ENCODE measurements around the gene EPHB2. TPM values are rescaled to one million over a fixed set of nuclear protein-coding genes. Genes with fewer than 3 reads are reported as not detected.

The EPHB2 gene
- total RNA-seq, 2 experiments from 2014 or later: not detected

DNA sequence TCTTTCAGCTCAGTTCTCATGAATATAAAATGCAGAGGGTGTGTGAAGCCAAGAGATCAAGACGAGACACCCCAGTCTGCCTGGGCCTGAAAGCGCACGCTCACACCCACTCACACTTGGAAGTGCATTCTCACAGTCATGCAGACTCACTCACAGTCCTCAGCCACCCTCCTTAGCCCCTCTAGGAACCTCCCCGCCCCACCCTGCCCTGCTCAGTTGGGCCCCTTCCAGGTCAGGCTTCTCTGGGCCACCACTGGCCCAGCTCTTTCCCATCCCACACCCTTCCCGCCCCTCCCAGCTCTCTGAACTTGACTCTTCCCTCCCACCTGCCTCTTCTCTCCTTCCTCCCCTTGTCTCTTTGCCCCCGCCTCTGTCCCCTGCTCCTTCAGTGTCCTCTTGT lies 93.8 kb downstream of the EPHB2 start:
- no peak overlapping the region for H3K27ac Mint-ChIP-seq
- no peaks in the 10 kb centered on the region for H3K27me3 Mint-ChIP-seq (ENCODE audit: low read depth)
- ATAC-seq (no peak), DNase-seq (no peak)
- ChIA-PET CTCF (no interaction called here), POLR2A (no interaction called here)
- H3K9me3 Mint-ChIP-seq (ENCODE audit: insufficient read depth): no peaks in the 10 kb centered on the region
- no peaks in the 10 kb centered on the region for H3K36me3 Mint-ChIP-seq (ENCODE audit: low read depth)
- H3K4me3 Mint-ChIP-seq: no peak overlapping the region
- H3K4me1 Mint-ChIP-seq (ENCODE audit: low read depth): no peaks in the 10 kb centered on the region

DNA sequence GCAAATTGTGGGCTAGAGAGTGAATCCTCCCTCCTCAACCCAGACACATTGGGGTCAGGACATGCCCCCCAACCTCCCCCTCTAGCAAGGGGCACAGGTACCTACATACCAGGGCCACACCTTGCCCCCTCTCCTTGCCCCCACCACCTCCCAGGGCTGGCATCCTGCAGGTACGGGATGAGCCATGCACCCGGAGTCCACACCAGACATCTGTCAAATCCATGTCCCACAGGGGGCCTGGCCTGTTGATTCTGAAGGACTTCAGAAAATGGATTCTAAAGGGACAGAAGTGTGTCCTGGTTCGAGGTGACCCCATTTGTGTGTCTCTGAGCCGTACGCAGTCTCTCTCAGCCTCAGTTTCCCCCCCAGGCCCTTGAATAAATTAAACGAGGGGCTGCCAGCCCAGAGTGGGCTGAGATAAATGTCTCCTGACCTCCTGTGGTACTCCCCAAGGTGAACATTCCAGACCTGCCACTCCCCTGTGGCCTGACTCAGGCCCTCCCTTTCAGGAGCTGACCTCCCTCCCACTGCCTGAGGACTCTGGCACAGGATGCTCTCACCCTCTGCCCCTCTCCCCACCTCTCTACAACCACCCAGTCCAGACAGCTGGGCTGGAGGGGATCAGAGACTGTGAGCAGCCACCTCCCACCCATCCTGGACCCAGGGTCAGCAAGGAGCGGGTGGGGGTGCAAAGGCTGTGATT lies 94.5 kb downstream of the EPHB2 start:
- no peak overlapping the region for H3K4me3 Mint-ChIP-seq
- H3K36me3 Mint-ChIP-seq (ENCODE audit: low read depth): no peaks in the 10 kb centered on the region
- no peak overlapping the region for H3K27ac Mint-ChIP-seq
- POLR2A ChIA-PET: no interaction called here
- no peaks in the 10 kb centered on the region for H3K4me1 Mint-ChIP-seq (ENCODE audit: low read depth)
- H3K9me3 Mint-ChIP-seq (ENCODE audit: insufficient read depth): no peaks in the 10 kb centered on the region
- DNase-seq (no peak), ATAC-seq (no peak)
- no peaks in the 10 kb centered on the region for H3K27me3 Mint-ChIP-seq (ENCODE audit: low read depth)
- CTCF ChIA-PET: no interaction called here

DNA sequence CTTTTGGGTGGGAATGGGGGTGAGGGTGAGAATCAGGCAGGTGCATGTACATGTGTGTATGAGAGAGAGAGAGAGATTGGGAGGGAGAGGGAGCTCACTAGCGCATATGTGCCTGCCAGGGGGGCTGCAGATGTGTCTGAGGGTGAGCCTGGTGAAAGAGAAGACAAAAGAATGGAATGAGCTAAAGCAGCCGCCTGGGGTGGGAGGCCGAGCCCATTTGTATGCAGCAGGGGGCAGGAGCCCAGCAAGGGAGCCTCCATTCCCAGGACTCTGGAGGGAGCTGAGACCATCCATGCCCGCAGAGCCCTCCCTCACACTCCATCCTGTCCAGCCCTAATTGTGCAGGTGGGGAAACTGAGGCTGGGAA lies 95.0 kb downstream of the EPHB2 start:
- no peaks in the 10 kb centered on the region for H3K9me3 Mint-ChIP-seq (ENCODE audit: insufficient read depth)

DNA sequence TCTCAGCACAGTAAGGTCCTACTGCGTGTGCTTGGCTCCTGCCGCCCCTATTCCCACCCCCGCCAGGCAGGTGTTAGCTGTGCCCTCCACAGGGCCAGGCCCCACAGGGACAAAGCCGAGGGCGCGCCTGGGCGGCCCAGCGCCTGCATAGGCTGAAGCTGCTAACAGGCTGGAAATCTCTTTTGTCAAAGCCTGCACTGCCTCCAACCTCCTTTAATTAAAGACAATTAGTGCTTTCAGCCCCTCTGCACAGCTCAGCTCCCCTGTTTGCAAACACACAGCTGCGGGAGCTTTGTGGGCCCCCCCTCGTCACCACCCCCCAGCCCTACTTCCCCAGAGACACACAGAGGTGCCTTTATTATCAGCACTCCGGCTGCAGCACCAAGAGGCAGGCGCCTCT lies 95.9 kb downstream of the EPHB2 start:
- Mint-ChIP-seq H3K36me3 (ENCODE audit: low read depth) (no peaks in the 10 kb centered on the region), H3K4me1 (ENCODE audit: low read depth) (no peaks in the 10 kb centered on the region), H3K9me3 (ENCODE audit: insufficient read depth) (no peaks in the 10 kb centered on the region), H3K4me3 (no peak overlapping the region), H3K27me3 (ENCODE audit: low read depth) (no peaks in the 10 kb centered on the region), H3K27ac (no peak overlapping the region)
- DNase-seq (no peak), ATAC-seq (no peak)
- ChIA-PET POLR2A (no interaction called here), CTCF (no interaction called here)

More for the DNA sequence above, 95.0 kb downstream of the EPHB2 start:
- POLR2A ChIA-PET: no interaction called here
- CTCF ChIA-PET: no interaction called here
- DNase-seq (no peak), ATAC-seq (no peak)
- Mint-ChIP-seq H3K36me3 (ENCODE audit: low read depth) (no peaks in the 10 kb centered on the region), H3K4me3 (no peak overlapping the region), H3K4me1 (ENCODE audit: low read depth) (no peaks in the 10 kb centered on the region), H3K27ac (no peak overlapping the region), H3K27me3 (ENCODE audit: low read depth) (no peaks in the 10 kb centered on the region)

DNA sequence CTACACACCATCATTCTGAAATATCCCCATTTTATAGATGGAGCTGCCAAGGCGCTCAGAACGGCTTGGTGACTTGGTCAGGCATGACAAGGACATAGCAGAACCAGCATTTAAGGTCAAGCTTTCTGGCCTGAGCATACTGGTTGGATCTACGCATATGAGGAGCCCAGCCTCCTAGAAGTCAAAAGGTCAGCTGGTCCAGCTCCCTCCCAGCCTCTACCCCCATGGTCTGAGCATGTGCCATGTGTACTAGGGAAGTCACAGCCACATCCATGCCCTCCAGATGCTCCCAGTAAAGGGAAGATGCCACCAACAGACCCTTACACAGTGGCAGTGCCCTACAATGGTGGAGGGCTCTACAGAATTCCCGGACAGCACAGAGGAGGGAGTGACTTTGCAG lies 96.7 kb downstream of the EPHB2 start:
- H3K27me3 Mint-ChIP-seq (ENCODE audit: low read depth): no peaks in the 10 kb centered on the region
- DNase-seq (no peak), ATAC-seq (no peak)
- no peak overlapping the region for H3K27ac Mint-ChIP-seq
- H3K9me3 Mint-ChIP-seq (ENCODE audit: insufficient read depth): no peaks in the 10 kb centered on the region
- no peak overlapping the region for H3K4me3 Mint-ChIP-seq
- ChIA-PET CTCF (no interaction called here), POLR2A (no interaction called here)
- no peaks in the 10 kb centered on the region for H3K36me3 Mint-ChIP-seq (ENCODE audit: low read depth)
- H3K4me1 Mint-ChIP-seq (ENCODE audit: low read depth): no peaks in the 10 kb centered on the region

DNA sequence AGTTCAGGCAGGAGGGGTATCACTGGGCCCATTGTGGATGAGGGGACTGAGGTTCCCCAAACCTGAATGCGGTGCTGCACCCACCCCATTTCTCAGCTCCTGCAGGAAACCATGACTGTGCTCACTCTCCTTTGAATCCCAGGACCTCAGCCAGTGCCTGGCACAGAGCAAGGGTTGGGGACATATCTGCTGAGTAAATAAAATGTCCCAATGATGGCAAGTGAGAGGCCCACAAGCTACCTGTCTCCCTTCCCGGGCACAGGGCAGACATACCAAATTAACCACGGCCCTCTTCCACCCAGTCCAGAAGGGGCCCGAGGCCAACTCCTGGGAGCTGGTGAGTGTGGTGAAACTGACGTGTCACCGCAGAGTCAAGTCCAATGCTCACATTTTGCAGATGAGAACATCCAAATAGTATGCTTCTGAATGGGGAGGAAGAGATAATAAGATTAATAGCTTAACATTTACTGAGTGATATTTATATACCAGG lies 97.6 kb downstream of the EPHB2 start:
- POLR2A ChIA-PET: no interaction called here
- CTCF ChIA-PET: interaction anchor here (0.5 kb wide), 1 partner anchor 322 kb away, joined by 3 read pairs; no protein-coding TSS in a partner anchor
- no peaks in the 10 kb centered on the region for H3K36me3 Mint-ChIP-seq (ENCODE audit: low read depth)
- no peak for DNase-seq
- ATAC-seq: no peak
- no peaks in the 10 kb centered on the region for H3K27me3 Mint-ChIP-seq (ENCODE audit: low read depth)
- H3K9me3 Mint-ChIP-seq (ENCODE audit: insufficient read depth): no peaks in the 10 kb centered on the region
- no peaks in the 10 kb centered on the region for H3K4me1 Mint-ChIP-seq (ENCODE audit: low read depth)
- no peak overlapping the region for H3K4me3 Mint-ChIP-seq
- no peak overlapping the region for H3K27ac Mint-ChIP-seq

DNA sequence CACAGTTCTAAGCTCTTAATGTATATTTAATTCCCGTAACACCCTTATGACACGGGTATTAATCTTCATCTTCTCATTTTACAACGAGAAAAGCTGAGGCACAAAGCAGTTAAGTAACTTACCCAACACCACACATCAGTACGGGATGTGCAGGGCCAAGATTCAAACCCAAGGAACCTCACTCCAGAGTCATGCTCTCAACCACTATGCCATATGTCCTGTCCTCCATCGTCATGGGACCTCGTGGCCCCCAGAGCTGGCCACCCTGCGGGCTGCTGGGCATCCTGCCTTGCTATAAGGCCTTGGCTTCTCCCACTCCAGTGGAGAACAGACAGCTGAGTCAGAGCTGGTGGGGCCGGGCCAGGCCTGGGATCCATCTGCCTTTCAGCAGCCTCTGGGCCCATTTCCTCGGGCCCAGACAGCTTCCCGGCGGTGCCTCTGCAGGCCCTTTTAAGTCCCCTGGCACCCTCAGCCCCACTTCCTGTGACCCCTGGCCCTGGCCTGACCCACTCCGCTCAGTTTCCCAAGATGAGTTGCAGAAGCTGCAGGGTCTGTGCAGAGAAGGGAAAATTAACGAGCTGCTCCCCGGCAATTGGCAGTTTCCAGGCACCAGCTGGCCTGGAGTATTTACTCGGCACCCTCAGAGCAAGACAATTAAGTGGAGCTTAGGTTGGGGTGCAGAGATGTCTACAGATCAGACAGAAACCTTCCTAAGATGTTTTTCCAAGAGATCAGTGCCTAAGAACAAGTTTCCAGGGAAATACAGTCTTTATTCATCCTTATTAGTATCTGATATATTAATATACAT lies 98.2 kb downstream of the EPHB2 start:
- CTCF ChIA-PET: interaction anchor here (0.5 kb wide), 1 partner anchor 323 kb away, joined by 3 read pairs; no protein-coding TSS in a partner anchor
- Mint-ChIP-seq H3K36me3 (ENCODE audit: low read depth) (no peaks in the 10 kb centered on the region), H3K9me3 (ENCODE audit: insufficient read depth) (no peaks in the 10 kb centered on the region), H3K27me3 (ENCODE audit: low read depth) (no peaks in the 10 kb centered on the region), H3K4me3 (no peak overlapping the region), H3K4me1 (ENCODE audit: low read depth) (no peaks in the 10 kb centered on the region), H3K27ac (no peak overlapping the region)
- ATAC-seq (no peak), DNase-seq (no peak)
- POLR2A ChIA-PET: no interaction called here

DNA sequence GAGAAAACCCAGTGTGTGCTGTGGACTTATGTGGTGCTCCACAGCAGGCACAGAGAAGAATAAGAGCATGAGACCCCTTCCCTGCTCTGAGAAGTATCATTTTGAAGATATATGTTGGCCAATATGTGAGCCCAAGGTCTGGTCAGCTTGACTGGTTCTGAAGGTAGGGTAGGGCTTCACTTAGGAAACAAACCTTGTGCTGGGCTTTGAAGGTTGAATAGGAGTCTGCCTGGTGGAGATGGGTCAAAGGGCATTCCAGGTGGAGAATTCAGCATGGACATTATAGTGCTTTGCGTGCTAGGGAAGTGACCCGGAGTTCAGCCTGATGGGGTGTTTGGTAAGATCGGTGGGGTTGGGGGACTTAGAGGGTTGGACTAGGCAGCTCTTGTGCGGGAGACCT lies 99.1 kb downstream of the EPHB2 start:
- H3K27me3 Mint-ChIP-seq (ENCODE audit: low read depth): no peaks in the 10 kb centered on the region
- DNase-seq (no peak), ATAC-seq (no peak)
- no peak overlapping the region for H3K27ac Mint-ChIP-seq
- no peak overlapping the region for H3K4me3 Mint-ChIP-seq
- no peaks in the 10 kb centered on the region for H3K36me3 Mint-ChIP-seq (ENCODE audit: low read depth)
- H3K4me1 Mint-ChIP-seq (ENCODE audit: low read depth): no peaks in the 10 kb centered on the region
- no peaks in the 10 kb centered on the region for H3K9me3 Mint-ChIP-seq (ENCODE audit: insufficient read depth)
- ChIA-PET POLR2A (no interaction called here), CTCF (interaction anchor here (0.9 kb wide), 1 partner anchor 105 kb away, joined by 3 read pairs; no protein-coding TSS in a partner anchor)

DNA sequence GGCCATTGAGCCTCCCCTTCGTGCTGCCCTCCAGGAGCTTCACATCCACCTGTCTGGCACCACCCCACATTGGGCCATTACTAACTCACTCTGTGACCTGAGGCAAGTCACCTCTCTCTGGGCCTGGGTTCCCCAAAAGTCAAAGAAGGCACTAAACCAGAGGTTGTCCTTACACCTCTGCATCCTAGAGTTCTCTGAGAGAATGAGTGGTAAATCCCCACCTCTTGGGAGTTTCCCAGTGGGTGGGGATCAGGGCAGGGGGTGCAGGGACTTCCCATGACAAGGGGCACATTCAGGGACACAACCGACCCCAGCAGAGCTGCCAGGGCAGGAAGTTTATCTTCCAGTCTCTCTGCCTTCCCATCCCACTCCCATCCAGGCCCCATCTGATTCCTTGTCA lies 99.7 kb downstream of the EPHB2 start:
- Mint-ChIP-seq H3K27ac (no peak overlapping the region), H3K9me3 (ENCODE audit: insufficient read depth) (no peaks in the 10 kb centered on the region), H3K4me1 (ENCODE audit: low read depth) (no peaks in the 10 kb centered on the region), H3K4me3 (no peak overlapping the region), H3K36me3 (ENCODE audit: low read depth) (no peaks in the 10 kb centered on the region), H3K27me3 (ENCODE audit: low read depth) (no peaks in the 10 kb centered on the region)
- DNase-seq (no peak), ATAC-seq (no peak)
- CTCF ChIA-PET: interaction anchor here (0.9 kb wide), 1 partner anchor 106 kb away, joined by 3 read pairs; no protein-coding TSS in a partner anchor
- POLR2A ChIA-PET: no interaction called here

DNA sequence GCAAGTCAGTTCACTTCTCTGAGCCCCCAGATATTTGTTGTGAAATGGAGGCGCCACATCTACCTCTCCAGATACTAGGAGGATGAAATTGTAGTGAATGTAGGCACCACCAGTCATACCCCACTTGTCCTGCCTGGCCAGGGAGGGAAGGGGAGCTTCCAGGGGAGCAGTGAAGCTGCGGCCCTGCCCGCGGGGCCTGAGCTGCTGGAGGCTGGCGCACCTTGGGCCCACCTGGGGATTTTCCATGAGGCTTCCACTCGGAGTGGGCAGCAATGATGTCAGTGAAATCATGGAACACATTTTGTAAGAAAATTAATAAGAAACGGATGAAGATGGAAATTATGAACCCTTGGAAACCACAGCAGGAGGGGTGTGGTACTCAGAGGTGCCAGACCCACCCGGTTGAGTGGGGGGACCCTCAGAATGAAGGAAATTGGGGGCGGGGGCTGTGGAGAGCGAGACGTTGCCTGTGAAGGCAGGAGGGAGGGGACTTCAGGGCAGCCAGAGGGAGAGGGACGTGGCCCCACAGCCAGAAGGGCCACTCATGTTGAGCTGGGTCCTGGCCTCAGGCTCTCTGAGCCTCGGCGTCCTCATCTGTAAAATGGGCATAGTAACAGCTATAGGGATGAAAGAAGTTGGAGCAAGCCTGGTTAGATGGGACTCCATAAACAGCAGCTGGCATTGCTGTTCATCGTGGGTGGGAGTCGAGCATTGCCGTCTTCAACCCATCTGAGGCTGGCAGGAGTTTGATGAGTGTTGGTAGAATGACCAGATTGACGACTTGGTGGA lies 101.6 kb downstream of the EPHB2 start:
- Mint-ChIP-seq H3K36me3 (ENCODE audit: low read depth) (no peaks in the 10 kb centered on the region), H3K4me3 (no peak overlapping the region), H3K27ac (no peak overlapping the region), H3K9me3 (ENCODE audit: insufficient read depth) (no peaks in the 10 kb centered on the region), H3K27me3 (ENCODE audit: low read depth) (no peaks in the 10 kb centered on the region), H3K4me1 (ENCODE audit: low read depth) (no peaks in the 10 kb centered on the region)
- CTCF ChIA-PET: no interaction called here
- ATAC-seq: no peak
- no peak for DNase-seq
- POLR2A ChIA-PET: no interaction called here

DNA sequence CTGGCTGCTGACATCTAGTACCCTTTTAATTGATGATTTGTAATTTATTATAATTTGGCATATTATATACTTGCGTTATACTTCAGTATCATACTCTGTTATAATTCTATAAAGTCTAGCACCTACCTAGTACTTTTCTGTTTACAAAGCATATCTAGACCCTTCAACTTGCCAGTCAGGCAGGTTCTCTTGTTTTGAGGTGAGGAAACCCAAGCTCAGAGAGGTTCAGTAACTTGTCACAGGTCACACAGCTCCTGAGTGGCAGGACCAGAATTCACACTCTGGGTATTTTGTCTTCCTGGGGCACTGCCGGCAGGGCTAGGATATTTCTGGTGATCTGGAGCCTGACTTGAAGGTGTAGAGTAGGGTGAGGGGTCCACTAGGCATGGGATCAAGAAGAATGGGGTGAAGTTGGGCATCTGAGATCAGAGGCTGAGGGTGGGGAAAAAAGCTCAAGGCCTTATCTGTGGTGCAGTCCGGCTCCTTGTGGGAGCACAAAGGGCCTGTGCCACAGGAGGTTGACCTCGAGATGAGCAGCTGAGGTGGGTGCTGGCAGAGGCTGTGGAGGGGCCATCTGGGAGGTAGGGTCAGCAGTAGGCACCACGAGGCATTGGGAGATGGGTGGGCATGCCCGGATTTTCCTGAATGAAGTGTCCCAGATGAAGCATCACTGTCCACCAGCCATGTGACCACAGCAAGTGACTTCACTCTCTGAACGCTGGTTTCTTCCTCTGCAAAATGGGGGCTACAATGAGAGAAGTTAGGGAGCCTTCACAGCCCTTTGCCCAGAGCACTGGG lies 102.6 kb downstream of the EPHB2 start:
- CTCF ChIA-PET: no interaction called here

More for the DNA sequence above, 102.6 kb downstream of the EPHB2 start:
- DNase-seq (no peak), ATAC-seq (no peak)
- no peak overlapping the region for H3K27ac Mint-ChIP-seq
- no peaks in the 10 kb centered on the region for H3K9me3 Mint-ChIP-seq (ENCODE audit: insufficient read depth)
- H3K4me1 Mint-ChIP-seq (ENCODE audit: low read depth): no peaks in the 10 kb centered on the region
- H3K36me3 Mint-ChIP-seq (ENCODE audit: low read depth): no peaks in the 10 kb centered on the region
- POLR2A ChIA-PET: no interaction called here
- no peaks in the 10 kb centered on the region for H3K27me3 Mint-ChIP-seq (ENCODE audit: low read depth)
- H3K4me3 Mint-ChIP-seq: no peak overlapping the region

Data from activated CD8-positive, alpha-beta T cell treated with anti-CD3 and anti-CD28 coated beads, Interleukin-2, amount 10 ng/mL, durations not matched to agents 7 days and 5 days (primary cell).